IMR-90 (cell line): Measurements from ENCODE around the gene NEGR1. TPM values are rescaled to one million over a fixed set of nuclear protein-coding genes. Genes with fewer than 3 reads are reported as not detected.
A peak's percentile ranks its signal among the peaks of the same experiment; 100 is the strongest.

Experiments used
- ATAC-seq: fragments of 200-7000 bp; cut with Tn5 transposase; 2 replicates; pipeline ENCODE4 v1.9.1; 2020; ENCODE audit warnings: low read depth, mild to moderate bottlenecking, moderate library complexity
- BruUV-seq: library from RNA; stranded (reverse); fragments of 400-500 nt; replicated peaks from 2 replicates; lab custom pipeline; 2021; lab: Mats Ljungman, UMichigan
- CTCF ChIA-PET: fragments of 300-600 bp; formaldehyde crosslinking; extraction: SDS; loops from one replicate; lab custom pipeline; 2021; ENCODE audit warnings: antibody characterized with exemption; lab: Yijun Ruan, JAX
- POLR2A ChIA-PET: fragments of 300-600 bp; sonication (Branson Sonifier 250); formaldehyde crosslinking; loops from one replicate; lab custom pipeline; 2022; ENCODE audit warnings: antibody characterized with exemption; ENCODE audit not compliant: unreplicated experiment; lab: Charles Lee
- DNase-seq: peaks from one replicate; pipeline ENCODE4 v3.0.0; 2013
- H2AFZ ChIP-seq: replicated peaks from 2 replicates; pipeline ENCODE3; 2013; ENCODE audit warnings: low read length, mild to moderate bottlenecking; ENCODE audit not compliant: poor library complexity
- H2AK5ac ChIP-seq: 2 replicates; pipeline ENCODE4 v1.6.1; 2013; ENCODE audit warnings: low read depth, low read length, inconsistent platforms
- H2AK9ac ChIP-seq: replicated peaks from 2 replicates; pipeline ENCODE3; 2013; ENCODE audit warnings: mild to moderate bottlenecking, low read depth, low read length, moderate library complexity; ENCODE audit not compliant: poor library complexity
- H2BK120ac ChIP-seq: 2 replicates; pipeline ENCODE4 v1.6.1; 2013; ENCODE audit warnings: low read depth, low read length, inconsistent platforms
- H2BK15ac ChIP-seq: 3 replicates; pipeline ENCODE4 v1.6.1; 2013; ENCODE audit warnings: low read depth, low read length, inconsistent platforms
- H2BK20ac ChIP-seq: 2 replicates; pipeline ENCODE4 v1.6.1; 2013; ENCODE audit warnings: low read depth, mild to moderate bottlenecking, inconsistent platforms, low read length, moderate library complexity
- H2BK5ac ChIP-seq: 2 replicates; pipeline ENCODE4 v1.6.1; 2013; ENCODE audit warnings: mild to moderate bottlenecking, low read depth, low read length, inconsistent platforms; ENCODE audit not compliant: poor library complexity, severe bottlenecking
- H3K14ac ChIP-seq: replicated peaks from 2 replicates; pipeline ENCODE4 v1.6.1; 2013; ENCODE audit warnings: low read depth, low read length, inconsistent platforms
- H3K18ac ChIP-seq: 2 replicates; pipeline ENCODE4 v1.6.1; 2013; ENCODE audit warnings: low read depth, low read length, control low read depth
- H3K23ac ChIP-seq: 2 replicates; pipeline ENCODE4 v1.6.1; 2013; ENCODE audit warnings: low read depth, low read length, inconsistent platforms
- H3K27ac ChIP-seq: 2 replicates; pipeline ENCODE4 v1.5.1; 2013; ENCODE audit warnings: mild to moderate bottlenecking, control low read depth, low read length; ENCODE audit not compliant: insufficient read depth
- H3K27me3 ChIP-seq: 2 replicates; pipeline ENCODE4 v1.6.1; 2013; ENCODE audit warnings: low read length; ENCODE audit not compliant: control insufficient read depth, insufficient read depth
- H3K36me3 ChIP-seq: 2 replicates; pipeline ENCODE4 v1.6.1; 2013; ENCODE audit warnings: low read length, mixed read lengths; ENCODE audit not compliant: control insufficient read depth, insufficient read depth
- H3K4ac ChIP-seq: 2 replicates; pipeline ENCODE4 v1.6.1; 2013; ENCODE audit warnings: low read depth, low read length, inconsistent platforms
- H3K4me1 ChIP-seq: 2 replicates; pipeline ENCODE4 v1.6.1; 2013; ENCODE audit warnings: low read length, mixed read lengths; ENCODE audit not compliant: control insufficient read depth, insufficient read depth
- H3K4me2 ChIP-seq: 2 replicates; pipeline ENCODE4 v1.6.1; 2013; ENCODE audit warnings: low read depth, mild to moderate bottlenecking, control low read depth, low read length, moderate library complexity
- H3K4me3 ChIP-seq: 2 replicates; pipeline ENCODE4 v1.5.1; 2013; ENCODE audit warnings: low read depth, mild to moderate bottlenecking, control low read depth, low read length, moderate library complexity; ENCODE audit not compliant: insufficient read depth
- H3K56ac ChIP-seq: 2 replicates; pipeline ENCODE4 v1.6.1; 2013; ENCODE audit warnings: low read length, inconsistent platforms; ENCODE audit not compliant: insufficient read depth; ENCODE audit errors: extremely low read depth
- H3K79me1 ChIP-seq, 2 experiments: 2 replicates each; pipeline ENCODE4 v1.6.1; 2013; ENCODE audit warnings: low read length in 2 of 2, inconsistent platforms in 1 of 2, low read depth in 1 of 2
- H3K9ac ChIP-seq: 2 replicates; pipeline ENCODE4 v1.6.1; 2013; ENCODE audit warnings: low read depth, low read length, control low read depth
- H3K9me1 ChIP-seq: 2 replicates; pipeline ENCODE4 v1.6.1; 2013; ENCODE audit warnings: low read length, inconsistent platforms; ENCODE audit not compliant: insufficient read depth
- H3K9me3 ChIP-seq: 2 replicates; pipeline ENCODE4 v1.6.1; 2013; ENCODE audit warnings: low read length; ENCODE audit not compliant: control insufficient read depth, insufficient read depth
- H4K20me1 ChIP-seq: 2 replicates; pipeline ENCODE4 v1.6.1; 2013; ENCODE audit warnings: low read length, inconsistent platforms; ENCODE audit not compliant: insufficient read depth
- H4K5ac ChIP-seq: 2 replicates; pipeline ENCODE4 v1.6.1; 2013; ENCODE audit warnings: mild to moderate bottlenecking, low read depth, low read length, control low read depth
- H4K8ac ChIP-seq, 2 experiments: 2 replicates each; pipeline ENCODE4 v1.6.1; 2013; ENCODE audit warnings: low read depth in 2 of 2, low read length in 2 of 2, control low read depth in 1 of 2, inconsistent platforms in 1 of 2
- H4K91ac ChIP-seq: 2 replicates; pipeline ENCODE4 v1.6.1; 2013; ENCODE audit warnings: low read depth, low read length, inconsistent platforms; ENCODE audit not compliant: insufficient read depth
- ELK1 ChIP-seq: fragments of 150-350 bp; IDR thresholded peaks from 2 replicates; pipeline ENCODE4 v1.6.1; 2016; ENCODE audit warnings: low read depth, mild to moderate bottlenecking, low read length, moderate library complexity, borderline replicate concordance
- NFE2L2 ChIP-seq: fragments of 150-350 bp; IDR thresholded peaks from 2 replicates; pipeline ENCODE4 v1.6.1; 2016; ENCODE audit warnings: low read depth, mild to moderate bottlenecking, low read length
- WGBS, 2 experiments: methylation state at CpG; one replicate each; pipeline versions ENCODE4 v1.1.5 to v1.1.7; 2013; ENCODE audit warnings: missing lambda C conversion rate in 2 of 2; ENCODE audit not compliant: insufficient read length in 1 of 2; ENCODE audit errors: extremely low coverage in 2 of 2; 5-methylcytosine and 5-hydroxymethylcytosine counted together
- dilution Hi-C: fragments of 300-500 bp; cut with HindIII; formaldehyde crosslinking; loops from one replicate; pipeline ENCODE4 v1.14.3; 2018; ENCODE audit warnings: low sequenced_read_pairs; ENCODE audit not compliant: unreplicated experiment
- in situ Hi-C: fragments of 300-500 bp; cut with MboI; formaldehyde crosslinking; loops from 3 replicates; pipeline ENCODE4 v1.14.3; 2019; ENCODE audit warnings: low sequenced_read_pairs, inconsistent platforms, mixed read lengths
- intact Hi-C: fragments of 100-400 bp; cut with micrococcal nuclease; formaldehyde crosslinking; loops from 2 replicates; pipeline ENCODE4 v1.10.0; 2022
- polyA plus RNA-seq, 3 experiments: library from polyadenylated mRNA; depleted of rRNA; stranded (reverse); fragments of >200 nt; gene quantifications; 2 replicates each; pipeline ENCODE4 v1.2.3, GENCODE V29; 2012; ENCODE audit warnings: low replicate concordance in 1 of 3
- total RNA-seq: library from RNA; depleted of rRNA; stranded (reverse); fragments of >200 nt; gene quantifications from 2 replicates; pipeline ENCODE4 v1.2.3, GENCODE V29; 2012

The NEGR1 gene
- total and polyA plus RNA-seq, 2 of the 4 experiments (the other 2 are of a cell fraction): 5.1 to 9.1 TPM

DNA sequence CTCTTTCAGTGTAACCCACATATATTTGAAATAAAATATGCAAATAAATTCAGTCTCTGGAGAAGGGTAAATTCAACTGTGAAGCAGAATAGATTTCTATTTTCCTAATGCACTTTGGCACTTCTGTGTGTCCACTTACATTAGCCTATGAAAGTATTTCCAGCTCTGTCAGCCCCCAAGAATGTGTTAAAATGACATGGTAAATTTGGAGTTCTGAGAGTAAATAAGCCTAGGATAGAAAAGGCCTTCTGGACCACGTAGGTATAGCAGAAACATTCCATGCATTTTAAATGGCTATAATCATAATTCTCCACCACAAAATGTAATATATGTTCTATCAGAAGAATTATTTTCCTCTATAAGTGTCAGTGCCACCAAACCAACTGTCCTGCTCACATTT, 276.2 kb downstream of the NEGR1 start:
- Histone ChIP-seq H4K20me1 (no peaks in the 10 kb centered on the region), H3K27ac (no peak overlapping the region), H4K8ac (no peak overlapping the region), H2BK20ac (no peak overlapping the region), H3K4me3 (no peak overlapping the region), H3K9me3 (no peaks in the 10 kb centered on the region), H3K4me1 (peaks cover 5% of the 10 kb centered on the region), H3K14ac (no peak overlapping the region), H3K18ac (no peak overlapping the region), H2BK5ac (no peak overlapping the region), H3K4me2 (peak overlapping the region; percentile 37; the same call in 1 of the 2 replicates), H3K4ac (no peak overlapping the region), H3K79me1 (no peaks in the 10 kb centered on the region; a peak in 1 of 4 replicates), H4K5ac (no peak overlapping the region), H3K27me3 (no peaks in the 10 kb centered on the region), H2AFZ (no peak overlapping the region), H3K9me1 (no peaks in the 10 kb centered on the region; the same call in 1 of the 2 replicates), H4K91ac (no peak overlapping the region), H3K36me3 (no peaks in the 10 kb centered on the region), H3K9ac (no peak overlapping the region), H2BK120ac (no peak overlapping the region), H2AK9ac (no peak overlapping the region), H2AK5ac (no peak overlapping the region), H2BK15ac (no peak overlapping the region), H3K56ac (no peak overlapping the region), H3K23ac (no peak overlapping the region)
- intact Hi-C loops: no loop called here
- POLR2A ChIA-PET: no interaction called here
- CTCF ChIA-PET: no interaction called here
- in situ Hi-C loops: no loop called here
- TF ChIP-seq NFE2L2: no peak
- TF ChIP-seq ELK1: no peak
- peak; percentile 36 for DNase-seq
- dilution Hi-C loops: no loop called here
- no CpG with 5 or more reads among the region's 1 CpG for WGBS, 2 experiments
- no TSS peak for BruUV-seq
- peak; percentile 62 for ATAC-seq
